ENCODE results near the gene PGAM1.

- no peak for TF ChIP-seq CTCF (conservative IDR thresholded peaks at IDR 0.05)
- no peak for TF ChIP-seq ZFX (IDR thresholded peaks at IDR 0.05)
Observed at GRCh38 chr10:97445357-97445721, 19.3 kb downstream of the PGAM1 start.

Data from C4-2B (cell line).